Measurements from ENCODE around the gene OOSP1. TPM values are rescaled to one million over a fixed set of nuclear protein-coding genes. Genes with fewer than 3 reads are reported as not detected.

Gene OOSP1
- total RNA-seq, 4 donors from 2014 or later, result not detected

GRCh38 chr11:59943997-59944714 is 5.9 kb downstream of the OOSP1 start:
- H3K27me3 ChIP-seq, result no peaks in the 10 kb centered on the region
- no peaks in the 10 kb centered on the region for H3K36me3 ChIP-seq
- no peaks in the 10 kb centered on the region for H3K4me1 ChIP-seq
- no peak overlapping the region for H3K27ac ChIP-seq
- TF ChIP-seq, protein P1, sequence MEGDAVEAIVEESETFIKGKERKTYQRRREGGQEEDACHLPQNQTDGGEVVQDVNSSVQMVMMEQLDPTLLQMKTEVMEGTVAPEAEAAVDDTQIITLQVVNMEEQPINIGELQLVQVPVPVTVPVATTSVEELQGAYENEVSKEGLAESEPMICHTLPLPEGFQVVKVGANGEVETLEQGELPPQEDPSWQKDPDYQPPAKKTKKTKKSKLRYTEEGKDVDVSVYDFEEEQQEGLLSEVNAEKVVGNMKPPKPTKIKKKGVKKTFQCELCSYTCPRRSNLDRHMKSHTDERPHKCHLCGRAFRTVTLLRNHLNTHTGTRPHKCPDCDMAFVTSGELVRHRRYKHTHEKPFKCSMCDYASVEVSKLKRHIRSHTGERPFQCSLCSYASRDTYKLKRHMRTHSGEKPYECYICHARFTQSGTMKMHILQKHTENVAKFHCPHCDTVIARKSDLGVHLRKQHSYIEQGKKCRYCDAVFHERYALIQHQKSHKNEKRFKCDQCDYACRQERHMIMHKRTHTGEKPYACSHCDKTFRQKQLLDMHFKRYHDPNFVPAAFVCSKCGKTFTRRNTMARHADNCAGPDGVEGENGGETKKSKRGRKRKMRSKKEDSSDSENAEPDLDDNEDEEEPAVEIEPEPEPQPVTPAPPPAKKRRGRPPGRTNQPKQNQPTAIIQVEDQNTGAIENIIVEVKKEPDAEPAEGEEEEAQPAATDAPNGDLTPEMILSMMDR (IDR thresholded peaks at IDR 0.05), result no peak
- no peak for TF ChIP-seq POLR2A (IDR thresholded peaks at IDR 0.05)
- H3K9me3 ChIP-seq, result no peaks in the 10 kb centered on the region
- no peak overlapping the region for H3K4me3 ChIP-seq
- DNase-seq, result no peak
- intact Hi-C loops (cut with DNase I; ENCODE audit: low total_unique reads), result no loop called here

DNA sequence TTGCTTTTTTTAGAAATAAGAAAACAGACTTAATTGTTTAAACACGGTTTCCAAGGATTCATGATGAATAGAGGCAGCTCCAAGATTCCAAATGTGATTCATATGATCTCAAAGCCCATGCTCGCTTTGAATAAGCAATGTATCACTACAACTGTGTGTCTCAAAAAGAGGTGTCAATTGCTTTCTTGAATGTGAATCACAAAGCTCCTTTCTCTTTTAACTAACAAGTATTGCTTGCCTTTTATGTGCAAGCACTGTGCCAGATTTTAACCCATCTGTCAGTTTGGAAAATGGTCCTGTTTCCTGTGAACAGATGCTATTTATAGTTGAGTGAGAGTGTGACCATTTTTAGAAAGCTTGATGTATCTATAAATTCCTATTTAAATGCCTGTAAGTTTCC is 6.5 kb downstream of the OOSP1 start:
- no peaks in the 10 kb centered on the region for H3K4me1 ChIP-seq
- H3K9me3 ChIP-seq, result no peaks in the 10 kb centered on the region
- no peak for DNase-seq
- TF ChIP-seq, protein P1 (IDR thresholded peaks at IDR 0.05), result no peak
- TF ChIP-seq POLR2A (IDR thresholded peaks at IDR 0.05), result no peak
- H3K27ac ChIP-seq, result no peak overlapping the region
- no peak overlapping the region for H3K4me3 ChIP-seq
- intact Hi-C loops (cut with DNase I; ENCODE audit: low total_unique reads), result no loop called here
- H3K36me3 ChIP-seq, result no peaks in the 10 kb centered on the region
- H3K27me3 ChIP-seq, result no peaks in the 10 kb centered on the region

DNA sequence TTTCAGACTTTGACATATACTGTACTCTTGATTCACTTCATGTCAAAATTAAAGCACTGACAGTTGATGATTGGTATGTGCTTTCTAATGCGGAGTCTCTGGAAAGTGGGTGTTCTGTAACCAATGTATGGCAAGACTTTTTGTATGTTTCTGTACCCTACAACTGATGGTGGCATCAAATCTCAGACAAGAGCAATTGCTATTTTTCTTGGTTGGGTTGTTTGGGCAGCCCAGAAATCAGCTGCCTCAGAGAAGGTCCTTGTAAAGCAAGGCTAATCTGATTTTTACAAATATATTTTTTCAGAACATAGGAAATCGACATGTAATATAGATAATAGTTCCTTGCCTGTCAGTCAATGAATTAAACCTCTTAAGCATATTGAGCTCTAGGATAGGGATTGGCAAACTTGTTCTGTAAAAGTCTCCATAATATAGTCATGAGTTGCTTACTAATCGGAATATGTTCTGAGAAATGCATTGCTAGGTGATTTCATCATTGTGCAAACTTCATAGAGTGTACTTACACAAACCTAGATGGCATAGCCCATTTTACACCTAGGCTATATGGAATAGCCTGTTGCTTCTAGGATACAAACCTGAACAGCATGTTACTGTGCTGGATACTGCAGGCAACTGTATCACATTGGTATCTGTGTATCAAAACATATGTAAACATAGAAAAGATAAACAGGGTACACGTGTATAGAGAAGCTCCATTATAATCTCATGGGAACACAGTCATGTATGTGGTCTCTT is 15.4 kb downstream of the OOSP1 start:
- TF ChIP-seq, protein P1 (IDR thresholded peaks at IDR 0.05), result no peak
- TF ChIP-seq POLR2A (IDR thresholded peaks at IDR 0.05), result no peak
- no peaks in the 10 kb centered on the region for H3K4me1 ChIP-seq
- H3K27me3 ChIP-seq, result no peaks in the 10 kb centered on the region
- intact Hi-C loops (cut with DNase I; ENCODE audit: low total_unique reads), result no loop called here
- no peaks in the 10 kb centered on the region for H3K36me3 ChIP-seq
- no peaks in the 10 kb centered on the region for H3K9me3 ChIP-seq
- DNase-seq, result no peak
- H3K4me3 ChIP-seq, result no peak overlapping the region
- H3K27ac ChIP-seq, result no peak overlapping the region

GRCh38 chr11:59954219-59954847 is 16.1 kb downstream of the OOSP1 start:
- Histone ChIP-seq H3K4me3 (no peak overlapping the region), H3K36me3 (no peaks in the 10 kb centered on the region), H3K27ac (no peak overlapping the region), H3K9me3 (no peaks in the 10 kb centered on the region), H3K4me1 (no peaks in the 10 kb centered on the region), H3K27me3 (no peaks in the 10 kb centered on the region)
- DNase-seq, result no peak
- TF ChIP-seq, protein P1 (IDR thresholded peaks at IDR 0.05), result no peak
- no peak for TF ChIP-seq POLR2A (IDR thresholded peaks at IDR 0.05)
- intact Hi-C loops (cut with DNase I; ENCODE audit: low total_unique reads), result no loop called here

DNA sequence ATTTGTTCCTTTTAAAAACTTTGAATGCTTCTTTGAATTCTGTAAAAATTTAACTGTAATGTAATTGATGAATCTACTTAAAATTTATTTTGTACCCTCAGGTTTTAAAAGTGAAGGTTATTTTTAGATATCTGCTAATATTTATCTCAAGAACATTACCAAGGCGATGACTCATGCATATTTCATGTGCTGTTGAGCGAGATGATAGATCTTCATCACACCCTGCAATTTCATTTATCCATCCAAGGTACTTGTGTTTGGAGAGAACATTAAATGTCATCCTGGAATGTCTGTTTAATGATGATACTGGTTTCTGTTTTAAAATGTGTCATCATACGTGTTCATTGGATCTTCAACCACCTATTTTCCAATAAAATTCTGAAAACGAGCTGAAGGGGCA is 18.9 kb downstream of the OOSP1 start:
- Histone ChIP-seq H3K27ac (no peak overlapping the region), H3K4me1 (no peaks in the 10 kb centered on the region), H3K27me3 (no peaks in the 10 kb centered on the region), H3K36me3 (no peaks in the 10 kb centered on the region), H3K4me3 (no peak overlapping the region), H3K9me3 (no peaks in the 10 kb centered on the region)
- TF ChIP-seq POLR2A (IDR thresholded peaks at IDR 0.05), result no peak
- TF ChIP-seq, protein P1 (IDR thresholded peaks at IDR 0.05), result no peak
- no peak for DNase-seq
- intact Hi-C loops (cut with DNase I; ENCODE audit: low total_unique reads), result no loop called here
